HG03066 (cell line): Measurements from ENCODE around the gene ELAVL1.

Experiments used
- ATAC-seq: cut with Tn5 transposase; IDR thresholded peaks from one replicate; pipeline ENCODE4 v1.9.1; 2021; ENCODE audit warnings: low read depth; ENCODE audit not compliant: unreplicated experiment

The ELAVL1 gene

DNA sequence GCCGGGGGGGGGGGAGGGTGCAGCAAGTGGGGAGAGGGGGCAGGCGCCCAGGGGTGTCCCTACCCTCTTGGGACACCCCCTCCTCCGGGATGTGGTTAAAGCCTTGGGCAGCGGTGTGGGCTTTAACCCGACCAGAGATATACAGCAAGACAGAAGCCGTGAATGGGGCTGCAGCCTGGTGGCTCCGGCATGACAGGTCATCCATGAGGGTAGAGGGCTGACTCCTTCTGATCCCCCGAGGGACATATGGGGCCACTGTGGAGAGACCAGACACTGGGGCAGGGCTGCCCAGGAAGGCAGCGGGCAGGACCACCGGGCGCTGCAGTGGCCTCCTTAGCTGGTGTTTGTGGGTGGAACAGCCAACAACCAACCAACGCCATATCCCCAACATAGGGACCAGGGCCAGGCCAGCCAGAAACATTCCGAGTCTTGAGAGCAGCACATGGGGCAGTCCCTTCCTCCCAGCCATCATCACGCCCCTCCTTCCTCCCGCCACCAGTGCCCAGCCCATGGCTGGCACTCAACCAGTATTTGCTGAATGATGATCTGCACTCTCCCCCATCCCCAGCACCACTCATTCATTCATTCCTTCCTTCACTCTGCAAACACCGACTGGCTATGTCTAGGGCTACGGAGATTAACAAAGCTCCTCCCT, 18.2 kb downstream of the ELAVL1 start:
- ATAC-seq, result no peak

DNA sequence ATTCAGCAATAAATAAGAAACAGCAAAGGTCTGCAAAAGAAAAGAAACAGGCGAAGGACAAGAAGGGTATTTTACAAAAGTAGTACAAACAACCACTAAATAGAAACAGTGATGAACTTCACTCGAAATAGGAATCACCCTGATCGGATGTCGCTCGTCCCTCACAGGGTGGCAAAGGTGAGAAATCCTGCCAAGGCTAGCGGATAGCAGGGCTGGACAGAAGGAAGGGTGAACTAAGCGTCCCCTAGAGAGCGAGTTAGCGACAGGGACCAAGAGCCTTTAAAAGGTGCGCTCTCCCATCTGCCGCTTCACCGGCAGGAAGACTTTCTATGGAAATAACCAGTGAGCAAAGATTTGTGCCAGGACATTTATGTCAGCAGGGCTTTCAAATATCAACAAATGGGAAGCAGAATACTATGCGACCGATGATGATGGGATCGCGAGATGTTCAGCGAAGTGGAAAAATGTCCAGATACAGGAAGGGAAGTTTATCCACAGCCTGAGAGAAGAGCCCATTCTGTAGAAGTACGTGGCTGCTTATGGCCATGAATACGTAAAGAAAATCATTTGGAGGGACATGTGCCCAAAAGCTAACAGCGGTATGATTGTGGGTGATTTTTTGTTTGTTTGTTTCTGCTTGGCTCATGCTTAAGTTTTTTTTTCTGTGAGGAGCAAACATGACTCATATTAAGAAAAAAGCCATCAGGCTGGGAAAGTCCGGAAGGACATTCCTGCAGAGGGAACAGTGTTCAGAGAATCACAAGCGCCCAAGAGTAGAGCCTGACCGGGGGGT, 18.9 kb downstream of the ELAVL1 start:
- no peak for ATAC-seq

DNA sequence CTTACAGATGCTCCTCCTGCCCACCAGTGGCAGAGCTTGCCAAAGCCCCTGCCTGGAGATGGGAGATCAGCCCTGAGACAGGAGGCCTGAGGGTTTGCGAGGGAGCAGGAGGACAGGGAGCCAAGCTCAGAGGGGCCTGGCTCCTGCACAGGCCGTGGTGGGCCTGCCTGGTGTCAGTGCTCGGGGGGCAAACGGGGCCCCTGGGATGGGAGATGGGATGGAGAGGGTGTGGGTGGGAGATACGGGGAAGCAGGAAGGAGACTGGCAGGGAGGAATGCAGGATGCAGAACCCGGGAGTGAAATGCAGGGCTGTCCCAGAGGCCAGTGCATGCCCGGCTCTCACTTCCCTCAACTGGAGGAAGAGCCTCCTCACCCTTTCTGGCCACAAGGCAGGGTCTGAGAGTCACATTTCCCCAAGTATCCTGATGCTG, 19.9 kb downstream of the ELAVL1 start:
- ATAC-seq, result no peak

DNA sequence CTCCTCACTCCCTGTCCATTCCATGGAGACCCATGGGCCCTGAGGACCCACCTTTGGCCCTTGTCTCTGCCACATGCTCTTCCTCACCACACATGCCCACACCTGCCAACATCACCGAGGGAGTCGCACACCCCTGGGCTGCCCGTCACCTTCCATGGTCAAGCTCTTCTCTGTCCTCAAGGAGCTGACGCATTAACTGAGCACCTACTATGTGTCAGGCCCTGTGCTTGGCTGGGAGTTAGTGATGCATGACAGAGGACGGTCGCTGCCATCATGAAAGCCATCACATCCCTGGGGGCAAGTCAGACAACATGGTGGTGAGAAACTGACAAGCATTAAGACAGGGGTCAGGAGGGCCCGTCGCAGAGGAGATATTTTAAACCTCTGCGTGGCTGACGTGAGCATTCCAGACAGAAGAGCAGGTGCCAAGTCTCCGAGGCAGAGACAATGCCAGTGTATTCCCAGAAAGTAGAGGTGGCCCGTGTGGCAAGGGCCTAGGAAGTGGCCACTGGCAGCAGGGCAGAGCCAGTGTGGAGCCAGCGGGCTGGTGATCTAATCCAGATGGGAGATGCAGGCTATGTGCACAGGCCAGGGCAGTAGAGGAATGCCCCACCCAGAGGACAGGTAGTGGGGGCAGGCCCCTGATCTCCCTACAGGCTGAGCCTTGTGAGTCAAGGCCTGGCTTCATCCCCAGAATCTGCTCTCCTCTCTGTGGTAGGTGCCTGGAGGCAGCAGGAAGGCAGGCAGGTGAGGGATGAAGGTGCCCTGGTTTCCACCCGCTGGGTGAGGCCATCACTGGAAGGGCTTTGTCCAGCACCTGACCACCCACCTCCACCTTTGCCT, 21.2 kb downstream of the ELAVL1 start:
- no peak for ATAC-seq

DNA sequence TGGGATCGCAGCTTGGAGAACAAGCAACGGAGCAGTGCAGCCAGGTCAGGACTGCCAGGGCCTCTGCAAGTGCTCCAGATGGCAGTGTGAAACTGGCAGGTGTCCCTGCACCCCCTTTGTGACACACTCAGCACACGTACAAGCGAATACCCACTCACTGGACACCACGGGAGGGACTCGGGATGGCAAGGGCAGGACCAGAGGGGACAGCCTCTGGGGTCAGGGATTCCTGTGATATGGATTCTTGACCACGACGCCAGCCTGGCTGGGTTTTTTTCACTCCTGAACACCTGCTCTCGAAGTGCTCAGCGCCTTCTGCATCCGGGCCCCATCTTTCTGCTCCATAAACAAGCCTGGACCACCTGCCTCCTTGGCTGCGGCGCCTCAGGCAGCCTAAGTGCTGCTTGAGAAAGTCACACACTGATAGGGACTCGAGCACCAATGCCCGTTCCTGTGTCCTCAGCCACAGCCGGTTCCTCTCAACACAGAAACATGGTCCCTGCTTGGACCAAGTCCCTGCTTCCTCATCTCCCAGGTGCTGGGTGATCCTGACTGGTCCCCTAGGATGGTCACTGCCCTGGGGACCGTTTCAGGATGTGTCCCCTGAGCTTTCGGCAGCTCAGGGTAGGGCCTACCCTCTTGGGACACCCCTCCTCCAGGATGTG, 22.0 kb downstream of the ELAVL1 start:
- ATAC-seq, result no peak

DNA sequence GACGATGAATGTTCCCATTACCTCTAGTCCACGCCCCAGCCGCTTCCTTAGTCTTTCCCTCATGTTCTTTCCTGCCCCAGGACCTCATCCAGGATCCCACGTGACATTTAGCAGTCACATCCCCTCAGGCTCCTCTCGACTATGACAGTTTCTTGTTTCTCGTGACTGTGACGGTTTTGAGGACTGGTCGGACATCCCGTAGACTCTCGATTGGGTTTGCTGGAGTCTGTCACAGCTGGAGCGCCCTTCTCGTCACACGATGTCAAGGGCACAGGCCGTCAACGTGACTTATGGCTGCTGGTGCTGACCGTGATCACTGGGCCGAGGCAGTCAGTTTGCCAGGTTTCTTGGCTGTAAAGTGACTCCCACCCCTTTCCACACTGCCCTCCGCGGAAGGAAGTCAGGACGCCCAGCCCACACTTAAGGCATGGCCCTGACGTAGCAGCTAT, 22.8 kb downstream of the ELAVL1 start:
- no peak for ATAC-seq

DNA sequence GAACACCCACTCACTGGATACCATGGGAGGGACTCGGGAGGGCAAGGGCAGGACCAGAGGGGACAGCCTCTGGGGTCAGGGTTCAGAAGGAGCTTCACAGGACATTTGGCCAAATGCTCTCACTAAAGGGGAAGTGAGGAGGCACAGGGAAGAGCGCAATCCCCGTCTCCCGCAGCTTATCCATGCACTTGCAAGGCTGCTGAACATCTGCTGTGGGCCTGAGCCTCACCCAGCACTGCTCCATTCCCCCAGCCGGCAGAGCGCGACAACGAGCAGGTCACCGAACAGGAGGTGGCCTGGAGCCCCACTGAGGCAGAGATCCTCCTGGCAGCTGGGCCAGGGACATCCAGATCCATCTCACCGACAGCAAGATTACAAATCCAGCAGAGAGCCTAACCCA, 23.3 kb downstream of the ELAVL1 start:
- no peak for ATAC-seq

DNA sequence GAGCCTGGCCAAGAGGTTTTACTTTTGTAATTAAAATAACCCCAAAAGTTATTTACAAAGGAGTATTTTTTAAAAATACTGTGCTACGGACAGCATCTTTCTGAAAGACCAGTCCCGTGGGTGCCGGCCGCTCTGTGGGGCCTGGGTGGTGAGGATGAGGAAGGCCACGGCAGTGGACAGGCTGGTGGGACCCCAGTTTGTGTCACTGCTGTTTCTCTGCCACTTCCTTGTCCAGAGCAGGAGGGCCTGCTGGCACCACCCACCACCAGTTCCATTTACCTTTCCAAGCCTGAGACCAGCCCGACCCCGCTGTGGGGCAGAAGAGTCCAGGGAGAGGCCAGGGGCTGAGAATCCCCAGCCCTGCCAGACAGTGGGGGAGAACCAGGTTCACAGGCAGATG, 23.8 kb downstream of the ELAVL1 start:
- ATAC-seq, result no peak

DNA sequence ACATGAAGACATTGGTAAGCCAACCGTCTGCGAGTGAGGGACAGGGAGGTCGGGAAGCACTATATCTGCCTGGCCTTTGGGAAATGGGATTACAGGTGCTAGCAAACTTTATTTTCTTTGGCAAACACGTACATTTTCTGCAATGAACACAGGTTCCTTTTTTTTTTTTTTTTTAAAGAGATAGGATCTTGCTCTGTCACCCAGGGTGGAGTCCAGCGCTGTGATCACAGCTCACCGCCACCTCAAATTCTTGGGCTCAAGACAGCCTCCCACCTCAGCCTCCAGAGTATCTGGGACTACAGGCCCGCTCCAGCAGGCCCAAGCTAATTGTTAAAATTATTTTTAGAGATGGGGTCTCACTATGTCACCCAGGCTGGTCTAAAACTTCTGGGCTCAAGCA, 24.2 kb downstream of the ELAVL1 start:
- no peak for ATAC-seq

DNA sequence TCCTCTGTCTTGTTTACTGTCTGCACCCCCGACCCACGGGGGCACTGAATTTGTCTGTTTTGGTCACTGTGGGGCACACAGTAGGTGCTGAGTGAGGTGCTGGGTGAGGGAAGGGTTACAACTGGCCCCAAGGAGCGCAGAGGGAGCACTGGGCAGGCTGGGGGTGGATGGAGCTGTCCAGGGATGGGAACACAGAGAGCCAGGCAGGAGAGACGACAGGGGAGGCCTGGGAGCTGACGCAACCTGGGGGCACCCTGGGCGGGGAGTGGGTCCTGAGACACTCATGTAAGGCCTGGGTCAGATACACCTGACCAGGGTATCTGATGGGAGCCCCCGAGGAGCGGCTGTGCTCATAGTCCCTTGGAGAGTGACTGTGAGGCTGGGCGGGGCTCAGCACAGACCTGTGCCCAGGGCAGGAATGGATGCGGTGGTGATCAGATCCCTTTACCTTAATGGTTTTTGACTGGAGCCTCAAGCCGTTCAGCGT, 24.8 kb downstream of the ELAVL1 start:
- no peak for ATAC-seq

DNA sequence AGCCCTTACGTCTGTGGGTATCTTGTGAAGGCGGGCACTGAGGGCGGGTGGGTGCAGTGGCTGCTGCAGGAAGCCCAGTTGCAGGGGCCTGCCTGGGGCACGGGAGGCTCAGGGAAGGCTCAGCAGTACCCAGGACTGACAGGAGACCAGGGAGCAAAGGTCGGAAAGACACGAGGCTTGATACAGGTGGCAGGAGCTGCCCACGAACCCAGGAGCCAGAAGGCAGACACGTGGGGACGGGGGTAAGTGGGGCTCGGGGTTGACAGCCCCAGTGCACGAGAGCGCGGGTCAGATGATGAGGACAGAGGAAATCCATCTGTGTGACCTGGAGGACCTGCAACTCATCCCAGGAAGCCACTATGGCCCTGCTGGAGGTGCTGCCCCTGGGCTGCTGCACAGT, 25.3 kb downstream of the ELAVL1 start:
- no peak for ATAC-seq

DNA sequence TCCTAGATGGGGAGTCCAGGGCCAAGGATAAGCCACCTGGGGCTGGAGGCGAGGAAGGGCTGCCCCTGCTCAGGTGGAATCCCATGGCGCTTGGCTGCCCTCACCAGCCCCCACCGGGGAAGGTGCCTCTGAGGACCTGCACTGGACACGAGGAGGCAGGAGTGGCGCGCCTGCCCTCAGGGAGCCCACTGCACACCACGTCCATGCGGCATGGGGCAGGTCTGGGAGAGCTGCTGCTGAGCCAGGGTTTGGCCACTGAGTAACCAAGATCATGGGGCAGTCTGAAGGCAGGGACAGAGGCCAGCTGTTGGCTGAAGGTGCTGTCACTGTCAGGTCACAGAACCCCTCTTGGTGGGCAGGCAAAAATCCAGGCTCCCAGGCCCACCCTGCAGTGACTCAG, 25.9 kb downstream of the ELAVL1 start:
- ATAC-seq, result no peak

DNA sequence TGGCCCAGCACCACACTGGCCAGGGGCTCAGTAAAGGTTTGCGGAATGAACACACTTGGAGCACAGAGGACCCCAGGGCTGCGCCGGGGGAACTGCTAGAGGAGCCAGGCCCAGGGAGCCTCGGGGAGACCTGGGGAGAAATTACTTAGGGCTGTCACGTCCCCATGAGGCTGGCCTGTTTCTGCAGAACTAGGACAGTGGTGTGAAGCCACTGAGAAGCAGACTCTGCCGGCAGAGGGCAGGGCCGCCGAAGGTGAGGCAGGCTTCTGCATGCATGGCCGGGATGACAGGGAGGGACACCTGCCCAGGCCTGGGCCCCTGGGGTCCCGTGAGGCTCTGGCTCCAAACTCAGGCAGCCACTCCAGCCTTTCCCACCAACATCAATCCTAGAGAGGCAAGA, 26.4 kb downstream of the ELAVL1 start:
- ATAC-seq, result no peak

DNA sequence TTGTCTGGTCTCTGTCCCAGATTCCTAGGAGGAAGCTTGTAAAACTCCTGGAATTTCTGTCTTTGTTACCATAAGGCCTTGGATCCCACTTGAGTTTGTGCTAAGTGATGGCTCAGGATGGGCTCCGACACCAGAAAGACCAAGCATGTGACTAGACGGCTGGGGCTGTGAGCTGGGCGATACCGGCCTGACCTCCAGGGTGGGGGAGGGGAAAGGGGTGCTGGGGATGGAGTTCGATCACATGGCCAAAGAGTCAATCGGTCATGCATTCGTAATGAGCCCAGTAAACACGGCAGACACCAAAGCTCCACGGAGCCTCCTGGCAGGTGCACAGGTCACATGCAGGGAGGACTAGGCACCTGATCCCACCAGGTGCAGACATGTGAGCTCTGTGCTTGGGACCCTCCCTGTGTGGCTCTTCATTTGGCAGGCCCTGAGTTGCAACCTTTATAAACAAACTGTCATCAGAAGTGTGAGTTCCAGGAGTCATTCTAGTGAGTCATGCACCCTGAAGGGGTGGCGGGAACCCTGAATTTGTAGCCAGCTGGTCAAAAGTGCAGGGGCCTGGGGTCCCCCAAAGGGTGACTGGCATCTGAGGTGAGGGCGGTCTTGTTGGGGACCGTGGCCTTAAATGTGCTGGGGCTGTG, 27.1 kb downstream of the ELAVL1 start:
- ATAC-seq, result no peak

DNA sequence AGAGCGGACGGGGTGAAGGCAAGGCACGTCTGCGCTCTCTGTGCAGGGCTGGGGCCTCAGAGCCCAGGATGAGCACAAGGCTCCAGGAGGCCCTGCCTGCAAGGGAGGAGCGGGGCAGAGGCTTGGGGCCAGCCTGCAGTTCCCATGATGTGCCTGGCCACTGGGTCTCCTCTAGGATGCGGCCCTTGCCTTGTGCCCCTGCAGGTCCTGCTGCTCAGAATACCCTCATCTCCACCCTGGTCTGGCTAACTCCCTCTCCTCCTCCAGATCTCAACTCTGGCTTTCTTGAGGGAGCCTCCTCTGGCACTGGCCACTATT, 27.8 kb downstream of the ELAVL1 start:
- no peak for ATAC-seq

DNA sequence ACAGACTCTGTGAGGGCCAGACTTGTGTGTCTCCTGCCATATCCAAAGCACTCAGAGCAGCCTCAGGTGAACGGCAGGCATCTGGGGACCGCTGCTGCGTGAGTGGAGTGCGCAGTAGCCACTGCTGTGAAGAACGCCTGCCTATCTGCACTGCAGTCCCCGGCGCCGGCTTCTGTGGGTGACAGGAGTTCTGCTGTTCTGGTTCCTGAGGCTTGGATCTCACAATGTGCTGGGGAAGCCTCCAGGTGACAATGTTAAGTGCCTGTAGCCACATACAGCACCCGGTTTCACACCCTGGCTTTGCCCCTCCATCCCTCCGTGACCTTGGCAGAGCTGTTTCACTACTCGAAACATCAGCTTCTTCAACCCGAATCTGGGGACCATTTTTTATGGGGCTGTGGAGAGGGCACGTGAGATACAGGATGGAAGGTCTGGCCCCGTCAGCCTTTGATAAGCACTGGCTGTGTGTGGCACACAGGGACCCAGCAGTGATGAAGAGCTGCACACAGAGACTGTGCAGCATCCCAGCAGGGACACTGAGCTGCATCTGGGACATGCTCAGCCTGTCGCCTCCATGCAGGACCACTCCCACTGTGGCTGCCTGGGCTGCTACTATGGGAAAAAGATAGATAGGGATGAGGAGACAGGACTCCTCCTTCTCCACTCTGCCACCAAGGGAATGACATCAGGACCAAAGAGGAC, 28.3 kb downstream of the ELAVL1 start:
- no peak for ATAC-seq

DNA sequence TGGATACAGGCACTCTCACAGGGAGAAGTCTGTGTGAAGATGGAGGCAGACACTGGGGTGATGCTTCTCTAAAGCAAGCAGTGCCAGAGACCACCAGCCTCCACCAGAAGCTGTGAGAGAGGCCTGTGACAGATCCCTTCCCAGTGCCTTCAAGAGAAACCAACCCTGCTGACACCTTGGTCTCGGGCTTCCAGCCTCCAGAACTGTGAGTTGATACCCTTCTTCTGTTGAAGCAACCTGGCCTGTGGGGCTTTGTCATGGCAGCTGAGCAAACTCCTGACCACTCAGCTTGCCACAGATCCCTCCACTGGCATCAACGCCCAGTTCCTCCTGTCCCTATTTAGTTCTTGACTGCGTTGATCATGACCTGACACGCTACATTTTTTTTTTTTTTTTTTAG, 29.0 kb downstream of the ELAVL1 start:
- no peak for ATAC-seq

DNA sequence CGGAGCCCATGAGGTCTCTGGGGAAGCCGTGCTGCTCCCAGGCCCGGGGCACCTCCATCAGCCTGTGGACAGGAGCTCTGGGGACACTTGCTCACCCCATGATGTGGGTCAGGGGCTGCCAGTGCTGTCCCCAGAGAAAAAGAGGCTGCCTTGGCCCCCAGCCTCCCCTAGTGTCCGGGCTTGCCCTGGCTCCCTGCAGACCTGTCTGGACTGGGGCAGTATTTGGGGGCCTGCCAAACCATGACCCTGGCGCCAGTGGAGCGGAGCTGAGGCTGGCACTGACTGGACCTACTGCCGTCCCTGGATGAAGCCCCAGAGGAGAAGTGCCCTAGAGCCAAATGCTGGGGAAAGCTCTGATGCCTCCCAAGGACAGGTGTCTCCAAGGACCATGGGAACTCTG, 30.4 kb downstream of the ELAVL1 start:
- ATAC-seq, result no peak

DNA sequence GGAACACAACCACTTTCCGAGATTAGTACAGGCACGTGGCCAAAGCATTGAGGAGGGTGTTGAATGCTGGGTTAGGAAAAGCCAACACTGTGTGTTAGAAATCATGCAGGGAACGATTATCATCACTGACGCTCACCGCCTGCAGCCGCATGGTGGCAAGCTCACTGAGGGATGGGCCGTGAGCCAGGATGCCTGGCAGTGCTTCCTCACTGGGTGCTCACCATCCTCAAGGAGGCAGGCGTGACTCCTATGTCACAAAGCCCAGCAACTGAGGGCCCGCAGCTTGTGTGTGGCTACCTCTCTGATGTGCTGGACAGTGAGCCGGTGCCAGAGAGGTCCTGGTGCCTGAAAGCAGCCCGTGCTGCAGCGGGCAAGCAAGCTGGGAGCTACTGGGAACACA, 31.6 kb downstream of the ELAVL1 start:
- ATAC-seq, result no peak
